Measurements from ENCODE around the gene CMTM4. TPM values are rescaled to one million over a fixed set of nuclear protein-coding genes. Genes with fewer than 3 reads are reported as not detected.

CMTM4 gene
- total RNA-seq: 1 to 10 TPM; 2.6 to 3.0 (median 2.8) TPM

DNA sequence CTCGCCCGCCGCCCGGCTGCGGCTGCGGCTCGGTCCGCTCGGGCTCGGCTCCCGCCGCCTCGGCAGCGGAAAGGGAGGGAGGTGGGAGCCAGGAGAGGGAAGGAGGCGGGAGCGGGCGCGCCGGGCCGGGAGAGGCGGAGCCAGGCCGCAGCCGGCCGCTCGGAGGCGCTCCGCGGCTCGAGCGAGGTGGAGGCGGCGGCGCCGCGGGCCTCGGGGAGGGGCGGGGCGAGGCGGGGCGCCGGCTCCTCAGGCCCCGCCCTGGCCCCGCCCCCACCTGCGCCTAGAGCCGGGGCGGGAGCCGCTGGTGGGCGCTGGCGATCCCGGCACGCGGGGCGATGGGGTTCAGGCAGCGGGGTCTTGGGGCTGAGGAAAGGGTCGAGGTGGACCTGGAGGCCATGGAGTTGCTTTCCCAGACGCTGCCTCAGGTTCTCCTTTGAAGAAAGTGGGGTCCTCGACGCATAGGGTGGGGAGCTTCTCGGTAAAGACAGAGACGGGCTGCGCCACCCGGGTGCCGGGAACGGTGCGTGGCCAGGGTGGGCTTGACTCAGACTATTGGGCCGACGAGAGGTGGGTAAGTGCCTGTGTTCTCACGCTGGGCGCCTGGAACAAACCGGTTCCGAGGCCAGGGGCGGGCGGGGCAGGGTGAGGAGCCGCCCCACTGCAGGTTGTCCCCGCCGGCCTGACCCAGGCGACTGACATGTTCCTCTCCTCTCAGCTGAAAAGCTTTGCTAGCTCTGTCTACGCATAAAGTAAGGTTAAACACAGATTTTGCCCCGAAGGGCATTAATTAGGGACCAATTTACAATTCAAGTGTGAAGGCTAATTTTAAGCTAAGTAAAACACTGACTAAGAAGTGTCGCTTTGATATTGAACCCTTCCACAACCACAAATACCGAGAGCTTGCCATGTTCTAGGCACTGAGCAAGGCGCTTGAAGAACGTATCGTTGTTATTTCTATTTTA is at the start of gene CMTM4:
Gene CMTM4, minus strand, starts transcription at position 75 of the 962 bp plus-strand sequence. CDS start 218 bp downstream, outside the sequence.
- no peaks in the 10 kb centered on the region for H3K36me3 Mint-ChIP-seq (ENCODE audit: insufficient read depth)
- peaks cover 9% of the 10 kb centered on the region for H3K4me1 Mint-ChIP-seq (ENCODE audit: low read depth)
- H3K27me3 Mint-ChIP-seq (ENCODE audit: low read depth): peaks cover 12% of the 10 kb centered on the region
- H3K4me3 Mint-ChIP-seq: peak within 1 kb of the TSS; percentile 78
- no peaks in the 10 kb centered on the region for H3K9me3 Mint-ChIP-seq
- ATAC-seq (peak; percentile 96 to 97), DNase-seq (peak; percentile 69)

GRCh38 chr16:66746048-66746447 is 49.5 kb upstream of the CMTM4 start:
- no peak for ATAC-seq
- no peaks in the 10 kb centered on the region for H3K27me3 Mint-ChIP-seq (ENCODE audit: low read depth)
- no peak overlapping the region for H3K4me3 Mint-ChIP-seq
- no peak for DNase-seq
- H3K36me3 Mint-ChIP-seq (ENCODE audit: insufficient read depth): peaks cover 29% of the 10 kb centered on the region
- H3K9me3 Mint-ChIP-seq: no peaks in the 10 kb centered on the region
- peaks cover 36% of the 10 kb centered on the region for H3K4me1 Mint-ChIP-seq (ENCODE audit: low read depth)

DNA sequence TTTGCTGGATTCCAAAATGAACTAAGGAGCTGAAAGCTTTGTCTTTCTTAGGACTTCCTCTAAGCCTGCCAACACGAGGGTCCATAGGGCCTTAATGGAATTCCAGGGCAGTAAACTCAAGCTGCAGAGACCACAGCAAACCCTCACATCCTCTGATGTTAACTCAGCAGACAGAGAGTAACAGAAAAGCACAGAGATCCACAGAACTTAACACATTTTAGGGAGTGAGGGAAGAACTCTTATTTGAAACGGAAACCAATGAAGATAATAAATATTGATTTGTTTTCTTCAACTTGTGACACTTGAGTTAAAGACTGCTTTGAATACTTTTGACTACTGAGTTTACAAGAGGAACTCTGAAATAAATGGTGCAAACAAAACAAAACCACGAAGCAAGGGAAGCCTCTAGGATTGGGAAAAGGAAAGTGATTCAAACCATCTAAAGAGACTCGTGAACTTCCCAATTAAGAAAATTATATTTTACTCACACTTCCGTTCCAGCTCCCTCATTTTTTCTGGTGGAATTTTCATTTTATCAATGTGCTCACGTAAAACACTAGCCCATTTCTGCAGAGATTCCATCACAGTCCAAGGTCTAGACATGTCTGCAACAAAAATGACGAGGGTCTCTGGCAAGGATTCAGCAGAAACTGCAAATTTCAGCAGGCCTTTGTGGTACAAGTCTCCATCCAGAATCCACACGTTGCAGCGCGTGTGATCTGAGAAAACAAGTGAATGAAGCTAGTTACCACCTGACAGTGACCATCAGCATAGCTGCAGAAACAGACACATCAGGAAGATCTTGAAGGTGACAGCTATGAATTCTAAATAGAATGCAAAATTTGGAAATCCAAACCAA is 45.6 kb upstream of the CMTM4 start:
- Mint-ChIP-seq H3K4me3 (no peak overlapping the region), H3K9me3 (no peaks in the 10 kb centered on the region), H3K36me3 (ENCODE audit: insufficient read depth) (peaks cover 31% of the 10 kb centered on the region), H3K27me3 (ENCODE audit: low read depth) (no peaks in the 10 kb centered on the region), H3K4me1 (ENCODE audit: low read depth) (peaks cover 25% of the 10 kb centered on the region)
- no peak for ATAC-seq
- no peak for DNase-seq

GRCh38 chr16:66741169-66741900 is 44.8 kb upstream of the CMTM4 start:
- DNase-seq (no peak), ATAC-seq (no peak)
- Mint-ChIP-seq H3K4me1 (ENCODE audit: low read depth) (peaks cover 18% of the 10 kb centered on the region), H3K36me3 (ENCODE audit: insufficient read depth) (peaks cover 27% of the 10 kb centered on the region), H3K9me3 (no peaks in the 10 kb centered on the region), H3K27me3 (ENCODE audit: low read depth) (no peaks in the 10 kb centered on the region), H3K4me3 (no peak overlapping the region)

GRCh38 chr16:66740533-66740932 is 44.0 kb upstream of the CMTM4 start:
- Mint-ChIP-seq H3K36me3 (ENCODE audit: insufficient read depth) (peaks cover 29% of the 10 kb centered on the region), H3K4me1 (ENCODE audit: low read depth) (peaks cover 14% of the 10 kb centered on the region), H3K9me3 (no peaks in the 10 kb centered on the region), H3K27me3 (ENCODE audit: low read depth) (no peaks in the 10 kb centered on the region), H3K4me3 (no peak overlapping the region)
- no peak for DNase-seq
- ATAC-seq: no peak

- Mint-ChIP-seq H3K9me3 (no peaks in the 10 kb centered on the region), H3K36me3 (ENCODE audit: insufficient read depth) (peaks cover 29% of the 10 kb centered on the region), H3K4me1 (ENCODE audit: low read depth) (peaks cover 14% of the 10 kb centered on the region), H3K4me3 (no peak overlapping the region), H3K27me3 (ENCODE audit: low read depth) (no peaks in the 10 kb centered on the region)
- DNase-seq (no peak), ATAC-seq (peak; percentile 50 to 67)
These were observed 43.5 kb upstream of the CMTM4 start for GRCh38 chr16:66740010-66740409.

DNA sequence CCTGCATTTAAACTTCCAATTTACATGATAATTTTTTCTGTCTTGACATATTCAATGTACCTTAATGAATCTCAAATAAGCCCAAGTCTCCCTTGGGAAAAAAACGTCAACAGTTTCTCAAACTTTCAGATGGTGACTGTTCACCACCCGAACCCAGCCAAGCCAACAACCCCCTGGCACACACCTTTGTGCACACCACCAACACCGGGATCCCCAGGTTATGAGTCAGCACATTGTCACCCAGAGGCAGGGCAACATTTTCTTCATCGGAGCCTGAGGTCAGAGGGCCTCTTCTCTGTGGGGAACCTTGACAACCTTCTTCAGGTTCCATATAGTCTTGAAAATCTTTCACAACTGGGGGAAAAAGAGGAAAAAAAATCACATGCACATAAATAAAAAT is 39.3 kb upstream of the CMTM4 start:
- peaks cover 39% of the 10 kb centered on the region for H3K36me3 Mint-ChIP-seq (ENCODE audit: insufficient read depth)
- no peaks in the 10 kb centered on the region for H3K9me3 Mint-ChIP-seq
- DNase-seq (no peak), ATAC-seq (peak; percentile 43 to 48)
- H3K27me3 Mint-ChIP-seq (ENCODE audit: low read depth): no peaks in the 10 kb centered on the region
- H3K4me1 Mint-ChIP-seq (ENCODE audit: low read depth): peaks cover 14% of the 10 kb centered on the region
- no peak overlapping the region for H3K4me3 Mint-ChIP-seq

DNA sequence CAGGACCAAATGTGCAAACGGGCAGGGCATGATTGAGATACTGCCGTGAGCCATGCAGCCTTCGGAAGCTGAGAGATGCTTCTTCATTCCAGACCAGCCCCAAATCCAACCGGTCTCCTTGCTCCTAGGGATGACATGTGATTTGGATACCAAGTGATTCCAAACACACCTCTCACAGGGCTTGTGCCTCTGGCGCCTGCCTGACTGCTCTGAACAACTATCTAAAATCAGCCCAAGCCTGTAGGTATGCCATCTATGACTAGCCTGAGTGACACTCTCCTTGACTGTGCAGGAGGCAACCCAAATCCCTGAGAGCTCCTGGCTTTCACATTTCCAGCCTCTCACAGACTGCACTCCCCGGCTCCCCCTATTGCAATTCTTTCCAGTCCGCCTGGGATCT is 34.6 kb upstream of the CMTM4 start:
- no peak for ATAC-seq
- Mint-ChIP-seq H3K27me3 (ENCODE audit: low read depth) (no peaks in the 10 kb centered on the region), H3K4me3 (no peak overlapping the region), H3K36me3 (ENCODE audit: insufficient read depth) (peaks cover 40% of the 10 kb centered on the region), H3K4me1 (ENCODE audit: low read depth) (no peaks in the 10 kb centered on the region), H3K9me3 (no peaks in the 10 kb centered on the region)
- DNase-seq: no peak

DNA sequence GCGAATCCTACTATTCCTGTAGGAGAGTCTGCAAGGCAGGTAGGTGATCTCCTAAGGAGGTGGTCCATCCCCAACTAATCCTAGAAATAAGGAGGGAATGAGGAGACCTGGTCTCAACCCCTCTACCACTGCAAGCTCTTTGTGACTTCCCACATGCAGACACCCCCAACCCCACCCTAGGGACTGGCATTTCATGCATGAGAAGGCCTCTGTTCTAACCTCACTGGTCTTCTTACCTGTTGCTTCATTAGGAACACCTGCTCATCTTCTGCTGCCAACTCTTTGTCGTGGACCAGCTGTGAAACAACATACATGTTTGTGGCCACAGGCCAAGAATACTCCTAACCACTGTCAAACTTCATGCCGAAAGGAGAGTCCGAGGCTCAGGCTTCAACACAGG is 32.3 kb upstream of the CMTM4 start:
- no peak for ATAC-seq
- Mint-ChIP-seq H3K9me3 (no peaks in the 10 kb centered on the region), H3K36me3 (ENCODE audit: insufficient read depth) (peaks cover 42% of the 10 kb centered on the region)

DNA sequence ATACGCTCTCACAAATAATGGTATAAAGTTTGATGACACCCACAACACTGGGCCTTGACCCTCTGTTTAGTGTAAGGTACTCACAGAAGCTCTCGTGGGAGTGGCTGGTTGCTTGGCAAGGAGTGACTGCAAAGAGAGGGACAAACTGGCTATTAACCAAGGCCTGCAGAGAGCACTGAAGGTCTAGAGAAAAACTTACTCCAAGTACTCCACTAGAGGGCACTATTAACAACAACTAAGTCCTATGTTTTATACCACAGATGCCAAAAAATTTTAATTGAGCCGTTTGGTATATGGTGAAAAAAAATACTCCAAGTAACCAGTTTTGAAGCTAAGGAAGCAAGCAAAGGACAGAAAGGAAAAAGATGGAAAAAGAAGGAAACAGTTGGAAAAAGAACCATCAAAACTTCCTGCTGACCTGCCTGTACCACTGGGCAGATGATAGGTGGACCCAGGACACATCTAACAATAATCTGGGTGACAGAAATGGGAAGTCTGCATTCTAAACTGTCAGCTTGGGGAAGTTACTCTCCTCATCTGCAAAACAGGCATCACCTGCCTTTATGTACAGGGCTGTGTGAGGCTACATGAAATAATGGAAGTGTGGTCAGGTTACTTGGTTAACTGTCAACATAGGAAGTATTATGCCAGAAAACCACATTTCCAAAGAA is 31.7 kb upstream of the CMTM4 start:
- no peaks in the 10 kb centered on the region for H3K4me1 Mint-ChIP-seq (ENCODE audit: low read depth)
- no peak overlapping the region for H3K4me3 Mint-ChIP-seq
- DNase-seq (no peak), ATAC-seq (peak; percentile 70 to 72)
- peaks cover 43% of the 10 kb centered on the region for H3K36me3 Mint-ChIP-seq (ENCODE audit: insufficient read depth)
- H3K9me3 Mint-ChIP-seq: no peaks in the 10 kb centered on the region
- H3K27me3 Mint-ChIP-seq (ENCODE audit: low read depth): no peaks in the 10 kb centered on the region

More for the DNA sequence above, 32.3 kb upstream of the CMTM4 start:
- no peaks in the 10 kb centered on the region for H3K4me1 Mint-ChIP-seq (ENCODE audit: low read depth)
- H3K27me3 Mint-ChIP-seq (ENCODE audit: low read depth): no peaks in the 10 kb centered on the region
- no peak overlapping the region for H3K4me3 Mint-ChIP-seq
- DNase-seq: no peak

- H3K9me3 Mint-ChIP-seq: no peaks in the 10 kb centered on the region
- no peak for DNase-seq
- no peaks in the 10 kb centered on the region for H3K4me1 Mint-ChIP-seq (ENCODE audit: low read depth)
- no peaks in the 10 kb centered on the region for H3K27me3 Mint-ChIP-seq (ENCODE audit: low read depth)
- H3K4me3 Mint-ChIP-seq: no peak overlapping the region
- H3K36me3 Mint-ChIP-seq (ENCODE audit: insufficient read depth): peaks cover 24% of the 10 kb centered on the region
- no peak for ATAC-seq
These were observed 24.2 kb upstream of the CMTM4 start for GRCh38 chr16:66720766-66721165.

DNA sequence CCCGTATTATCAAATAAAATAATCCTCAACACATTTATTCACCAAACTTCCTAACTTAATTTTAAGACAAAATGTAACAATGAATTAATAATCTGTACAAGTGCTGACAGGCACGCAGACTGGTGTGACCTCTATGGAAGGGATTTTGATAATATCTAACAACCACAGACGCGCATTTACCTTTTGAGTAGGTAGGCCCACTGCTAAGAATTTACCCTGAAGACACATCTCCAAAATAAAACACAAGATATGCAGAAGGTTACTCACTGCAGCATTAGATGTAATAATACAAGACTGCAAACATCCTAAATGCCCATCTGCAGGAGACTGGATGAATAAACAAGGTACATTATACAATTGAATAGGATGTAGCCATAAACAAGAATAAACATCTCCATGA is 22.7 kb upstream of the CMTM4 start:
- H3K36me3 Mint-ChIP-seq (ENCODE audit: insufficient read depth): peaks cover 17% of the 10 kb centered on the region
- H3K27me3 Mint-ChIP-seq (ENCODE audit: low read depth): no peaks in the 10 kb centered on the region
- ATAC-seq: no peak
- H3K4me3 Mint-ChIP-seq: no peak overlapping the region
- H3K9me3 Mint-ChIP-seq: no peaks in the 10 kb centered on the region
- H3K4me1 Mint-ChIP-seq (ENCODE audit: low read depth): no peaks in the 10 kb centered on the region
- DNase-seq: no peak

- ATAC-seq: no peak
- no peak for DNase-seq
- H3K27me3 Mint-ChIP-seq (ENCODE audit: low read depth): no peaks in the 10 kb centered on the region
- H3K36me3 Mint-ChIP-seq (ENCODE audit: insufficient read depth): peaks cover 7% of the 10 kb centered on the region
- no peaks in the 10 kb centered on the region for H3K4me1 Mint-ChIP-seq (ENCODE audit: low read depth)
- H3K9me3 Mint-ChIP-seq: no peaks in the 10 kb centered on the region
- no peak overlapping the region for H3K4me3 Mint-ChIP-seq
These were observed 21.2 kb upstream of the CMTM4 start for GRCh38 chr16:66717776-66718175.
